GM18858 (cell line): ENCODE measurements around the gene BTF3.
A peak's percentile ranks its signal among the peaks of the same experiment; 100 is the strongest.
"Not testable (repeated sequence)": the region's sequence is repeated elsewhere in the genome, so short reads cannot be mapped to it uniquely, and the experiment has no call there.

Experiments
- ATAC-seq: cut with Tn5 transposase; IDR thresholded peaks from one replicate; pipeline ENCODE4 v1.9.1; 2021; ENCODE audit not compliant: unreplicated experiment

Gene BTF3

GRCh38 chr5:73485715-73486114 lies 12.5 kb upstream of the BTF3 start:
- no peak for ATAC-seq

DNA sequence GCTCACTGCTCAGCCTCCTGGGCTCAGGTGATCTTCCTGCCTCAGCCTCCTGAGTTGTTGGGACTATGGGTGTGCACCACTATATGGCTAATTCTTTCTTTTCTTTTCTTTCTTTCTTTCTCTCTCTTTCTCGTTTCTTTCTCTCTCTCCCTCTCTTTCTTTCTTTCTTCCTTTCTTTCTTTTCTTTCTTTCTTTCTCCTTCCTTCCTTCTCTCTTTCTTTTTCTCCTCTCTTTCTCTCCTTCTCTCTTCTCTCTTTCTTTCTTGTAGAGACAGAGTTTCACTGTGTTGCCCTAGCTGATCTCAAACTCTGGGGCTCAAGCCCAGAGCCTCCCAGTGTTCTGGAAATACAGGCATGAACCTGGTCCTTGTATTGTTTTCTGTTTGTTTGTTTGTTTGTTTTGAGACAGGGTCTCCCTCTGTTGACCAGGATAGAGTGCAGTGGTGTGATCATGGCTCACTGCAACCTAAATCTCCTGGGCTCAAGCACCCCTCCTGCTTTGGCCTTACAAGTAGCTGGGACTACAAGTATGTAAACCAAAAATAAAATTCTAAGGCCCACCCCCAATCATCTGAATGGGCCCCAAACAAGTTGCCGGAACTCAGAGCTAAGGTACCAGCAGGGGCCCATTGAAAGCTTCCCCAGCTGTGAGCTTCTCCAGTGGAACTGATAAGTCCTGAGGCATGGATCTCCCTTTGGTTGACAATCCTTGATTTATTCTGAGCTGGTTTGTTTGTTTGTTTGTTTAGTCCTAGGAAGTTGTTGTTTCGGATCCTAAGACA lies 11.9 kb upstream of the BTF3 start:
- no peak for ATAC-seq

- ATAC-seq, result not testable (repeated sequence)
Measured at GRCh38 chr5:73487257-73487656, 11.0 kb upstream of the BTF3 start.

- no peak for ATAC-seq
Measured at GRCh38 chr5:73487815-73488214, 10.4 kb upstream of the BTF3 start.

- no peak for ATAC-seq
Measured at GRCh38 chr5:73488806-73489205, 9.4 kb upstream of the BTF3 start.

- ATAC-seq, result no peak
Measured at GRCh38 chr5:73490088-73490487, 8.2 kb upstream of the BTF3 start.

- no peak for ATAC-seq
Measured at GRCh38 chr5:73491155-73491554, 7.1 kb upstream of the BTF3 start.

- ATAC-seq, result no peak
Measured at GRCh38 chr5:73493421-73493820, 4.8 kb upstream of the BTF3 start.

DNA sequence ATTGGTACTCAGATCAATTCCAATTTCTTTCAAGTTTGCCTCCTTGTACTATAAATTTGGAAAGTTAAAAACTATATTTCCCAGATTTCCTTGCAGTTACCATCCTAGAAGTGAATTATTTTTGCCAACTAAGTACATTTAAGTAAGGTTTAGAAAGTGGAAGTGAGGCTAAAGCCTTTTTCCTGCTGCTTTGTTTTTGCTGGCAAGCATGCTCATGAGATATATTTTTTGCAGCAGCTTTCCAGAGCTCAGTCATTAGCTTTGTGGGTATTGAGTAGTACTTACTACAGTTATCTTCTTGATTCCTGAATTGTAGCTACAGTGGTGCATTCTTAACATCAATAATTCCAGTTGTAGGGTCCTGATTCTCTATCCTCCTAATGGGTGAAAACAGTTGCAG lies 3.5 kb upstream of the BTF3 start:
- ATAC-seq, result no peak

DNA sequence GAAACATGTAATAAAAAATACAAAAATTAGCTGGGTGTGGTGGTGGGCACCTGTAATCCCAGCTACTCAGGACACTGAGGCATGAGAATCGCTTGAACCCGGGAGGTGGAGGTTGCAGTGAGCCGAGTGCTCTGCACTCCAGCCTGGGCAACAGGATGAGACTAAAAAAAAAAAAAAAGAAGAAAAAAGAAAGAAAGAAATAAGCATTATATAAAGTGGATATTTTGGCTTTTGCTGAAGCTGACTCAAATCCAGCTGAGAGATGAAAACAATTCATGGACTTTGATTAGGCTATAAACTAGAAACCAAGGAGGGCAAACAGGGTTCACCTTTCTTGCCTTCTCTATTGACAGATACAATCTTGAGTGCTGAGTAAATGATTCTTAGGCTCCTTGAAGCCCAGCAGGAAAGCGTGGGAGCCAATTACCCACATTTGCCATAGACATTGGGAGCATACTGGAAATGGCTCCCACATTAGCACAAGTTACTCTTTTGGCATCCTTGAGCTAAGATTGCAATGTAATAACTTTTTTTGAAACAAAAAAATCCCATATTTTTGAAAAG lies 2.4 kb upstream of the BTF3 start:
- no peak for ATAC-seq

GRCh38 chr5:73496984-73497457 lies 1.2 kb upstream of the BTF3 start:
- ATAC-seq, result no peak

- ATAC-seq, result no peak
Measured at GRCh38 chr5:73497497-73498056, 665 bp upstream of the BTF3 start.

DNA sequence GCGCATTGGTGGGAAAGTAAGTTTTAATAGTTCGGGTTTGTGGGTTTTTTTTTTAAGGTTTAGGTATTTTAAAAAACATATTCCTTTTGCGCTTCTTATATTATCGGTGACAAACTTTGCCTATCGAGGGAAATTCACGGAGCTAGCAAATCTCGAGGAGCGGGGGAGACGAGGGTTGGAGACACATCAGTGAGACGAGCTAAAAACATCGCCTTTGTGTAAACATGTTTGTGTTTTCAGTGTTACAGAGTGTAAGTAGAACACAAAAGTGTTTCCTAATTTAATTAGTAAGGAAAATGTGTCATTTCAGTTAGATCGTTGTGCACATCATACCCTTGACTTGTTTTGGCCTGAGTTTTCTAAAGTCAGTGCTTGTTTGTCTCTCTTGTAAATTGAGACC lies 945 bp downstream of the BTF3 start:
- ATAC-seq, result no peak

DNA sequence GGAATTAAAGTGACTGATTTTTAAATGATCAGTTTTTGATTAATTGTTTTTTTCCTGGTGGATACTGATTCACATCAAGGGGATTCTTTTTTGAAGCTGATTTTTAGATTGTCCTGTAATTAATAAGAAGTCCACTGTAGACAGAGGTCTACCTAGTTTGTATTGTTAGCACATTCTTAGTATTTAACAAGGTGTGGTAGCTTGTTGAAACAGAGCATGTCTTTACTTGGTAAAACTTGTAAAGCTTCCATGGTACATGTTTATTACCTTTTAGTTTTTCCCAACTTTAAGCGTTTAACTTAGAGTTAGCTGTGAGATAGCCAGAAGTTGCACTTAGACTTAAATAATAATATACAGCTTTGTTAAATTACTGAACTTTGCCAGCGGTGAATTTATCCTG lies 1.5 kb downstream of the BTF3 start:
- ATAC-seq, result no peak

- ATAC-seq, result no peak
Measured at GRCh38 chr5:73501406-73501805, 3.2 kb downstream of the BTF3 start.

GRCh38 chr5:73506459-73506955 lies 8.3 kb downstream of the BTF3 start:
- no peak for ATAC-seq

DNA sequence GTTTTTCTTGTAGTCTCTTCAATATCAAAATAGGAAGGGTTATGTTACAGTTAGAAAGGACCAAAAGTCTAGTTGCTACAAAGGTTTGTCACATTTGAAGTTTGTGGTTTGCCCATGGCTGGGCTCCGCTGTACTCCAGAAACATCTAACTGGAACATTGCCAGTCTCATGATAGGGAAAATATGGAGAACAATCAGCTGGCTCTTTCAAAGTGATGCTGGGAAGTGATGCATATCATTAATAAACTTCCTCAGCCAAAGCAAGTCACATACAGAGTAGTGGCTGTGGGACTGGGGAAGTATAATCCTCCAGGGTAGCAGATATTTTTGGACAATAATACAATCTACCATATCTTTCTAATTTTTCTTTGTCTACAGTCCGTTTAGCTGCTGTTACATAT lies 8.8 kb downstream of the BTF3 start:
- ATAC-seq, result no peak

- not testable (repeated sequence) for ATAC-seq
Measured at GRCh38 chr5:73508521-73508920, 10.3 kb downstream of the BTF3 start.

DNA sequence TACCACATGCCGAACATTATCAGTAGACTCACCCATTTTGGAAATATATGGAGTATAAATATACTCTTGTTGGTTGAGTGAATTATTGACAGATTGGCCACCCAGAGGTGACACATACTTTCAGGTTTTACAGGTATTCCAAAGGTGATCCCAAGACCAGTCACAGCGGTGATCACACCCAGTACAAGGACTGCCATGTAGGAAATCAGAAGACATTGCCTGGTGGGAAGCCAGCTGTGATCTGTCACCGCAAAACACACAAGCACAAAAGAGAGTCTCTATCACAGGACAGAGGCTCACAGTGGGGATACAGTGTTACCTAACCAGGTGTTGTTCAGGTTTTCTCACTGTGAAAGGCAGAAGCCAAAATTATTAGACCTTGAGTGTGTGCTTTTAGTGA lies 15.8 kb downstream of the BTF3 start:
- no peak for ATAC-seq

DNA sequence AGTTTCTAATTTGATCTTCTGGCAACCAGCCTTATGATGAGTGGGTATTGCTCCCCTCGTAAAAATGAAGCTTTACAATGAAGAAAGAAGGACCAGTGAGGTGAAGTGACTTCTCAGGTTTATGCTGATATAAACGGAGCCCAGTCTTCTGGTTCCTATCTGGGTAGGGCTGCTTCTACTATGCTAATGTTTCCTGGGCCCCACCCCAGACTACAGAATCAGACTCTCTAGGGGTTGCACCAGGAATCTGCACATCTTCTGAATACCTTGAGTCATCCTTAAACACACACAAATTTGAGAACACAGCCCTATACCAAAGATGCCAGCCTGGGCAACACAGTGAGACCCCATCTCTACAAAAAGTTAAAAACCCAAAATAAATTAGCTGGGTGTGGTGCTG lies 16.2 kb downstream of the BTF3 start:
- no peak for ATAC-seq

DNA sequence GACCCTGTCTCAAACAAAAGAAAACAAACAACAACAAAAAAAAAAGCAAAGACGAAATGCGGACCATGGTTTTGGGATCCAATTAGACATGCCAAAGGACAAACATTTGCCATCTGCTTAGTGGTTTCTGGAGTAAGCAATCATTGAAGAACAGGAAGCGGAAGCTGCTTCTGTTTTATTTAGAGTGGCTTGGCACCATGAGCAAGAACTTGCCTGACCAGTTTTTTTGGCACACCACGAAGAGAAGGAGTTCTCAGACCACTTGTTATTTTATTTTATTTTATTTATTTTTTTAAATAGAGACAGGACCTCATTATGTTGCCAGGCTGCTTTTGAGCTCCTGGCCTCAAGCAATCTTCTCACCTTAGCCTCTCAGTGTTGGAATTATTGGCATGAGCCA lies 17.0 kb downstream of the BTF3 start:
- ATAC-seq, result no peak

DNA sequence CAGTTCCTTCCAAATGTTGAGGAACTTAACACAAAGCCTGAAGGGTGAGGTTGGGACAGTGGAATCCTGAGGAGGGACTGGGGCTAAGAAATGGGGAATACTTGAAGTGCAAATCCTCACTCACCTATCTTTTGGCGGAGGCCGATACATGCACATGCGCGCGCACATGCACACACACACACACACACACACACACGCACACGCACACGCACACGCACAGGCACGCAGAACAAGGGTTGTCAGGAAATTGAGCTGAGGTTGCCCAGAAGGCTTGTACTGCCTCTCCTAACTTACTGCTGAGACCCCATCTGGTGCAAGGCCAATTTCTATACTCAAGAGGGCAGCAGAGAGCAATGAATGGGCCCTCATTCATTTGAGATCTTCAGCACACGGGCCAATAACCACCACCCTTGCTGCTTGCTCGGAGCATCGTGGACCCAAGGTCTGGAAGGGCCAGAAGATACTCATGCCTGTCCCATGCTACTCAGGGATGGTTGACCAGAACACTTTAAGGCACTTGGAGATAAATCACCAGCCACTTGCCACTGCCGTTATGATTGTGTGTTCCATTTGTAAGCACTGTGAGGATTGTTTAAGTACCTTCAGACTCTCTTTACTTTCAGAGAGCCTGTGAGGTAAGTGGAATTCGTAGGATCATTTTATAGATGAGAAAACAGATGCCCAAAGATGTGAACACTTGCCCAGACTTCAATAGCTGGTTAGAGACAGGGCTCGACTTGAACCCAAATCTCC lies 21.5 kb downstream of the BTF3 start:
- peak; percentile 93 for ATAC-seq
